LNCaP clone FGC (cell line): ENCODE data around the gene TMEM198.

Source experiments
- DNase-seq: peaks from one replicate; pipeline ENCODE4 v3.0.0-alpha.2; 2011; ENCODE audit warnings: low read depth
- H3K4me3 ChIP-seq: 2 replicates; pipeline ENCODE4 v1.5.1; 2011; ENCODE audit warnings: mild to moderate bottlenecking, low read depth, low read length, control low read depth
- TF ChIP-seq, protein P1 (sequence below): IDR thresholded peaks from 2 replicates; pipeline ENCODE4 v1.5.1; 2012; ENCODE audit warnings: mild to moderate bottlenecking; ENCODE audit not compliant: control insufficient read depth, insufficient read depth; ENCODE audit errors: extremely low read depth

The TMEM198 gene, protein sequence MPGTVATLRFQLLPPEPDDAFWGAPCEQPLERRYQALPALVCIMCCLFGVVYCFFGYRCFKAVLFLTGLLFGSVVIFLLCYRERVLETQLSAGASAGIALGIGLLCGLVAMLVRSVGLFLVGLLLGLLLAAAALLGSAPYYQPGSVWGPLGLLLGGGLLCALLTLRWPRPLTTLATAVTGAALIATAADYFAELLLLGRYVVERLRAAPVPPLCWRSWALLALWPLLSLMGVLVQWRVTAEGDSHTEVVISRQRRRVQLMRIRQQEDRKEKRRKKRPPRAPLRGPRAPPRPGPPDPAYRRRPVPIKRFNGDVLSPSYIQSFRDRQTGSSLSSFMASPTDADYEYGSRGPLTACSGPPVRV

DNA sequence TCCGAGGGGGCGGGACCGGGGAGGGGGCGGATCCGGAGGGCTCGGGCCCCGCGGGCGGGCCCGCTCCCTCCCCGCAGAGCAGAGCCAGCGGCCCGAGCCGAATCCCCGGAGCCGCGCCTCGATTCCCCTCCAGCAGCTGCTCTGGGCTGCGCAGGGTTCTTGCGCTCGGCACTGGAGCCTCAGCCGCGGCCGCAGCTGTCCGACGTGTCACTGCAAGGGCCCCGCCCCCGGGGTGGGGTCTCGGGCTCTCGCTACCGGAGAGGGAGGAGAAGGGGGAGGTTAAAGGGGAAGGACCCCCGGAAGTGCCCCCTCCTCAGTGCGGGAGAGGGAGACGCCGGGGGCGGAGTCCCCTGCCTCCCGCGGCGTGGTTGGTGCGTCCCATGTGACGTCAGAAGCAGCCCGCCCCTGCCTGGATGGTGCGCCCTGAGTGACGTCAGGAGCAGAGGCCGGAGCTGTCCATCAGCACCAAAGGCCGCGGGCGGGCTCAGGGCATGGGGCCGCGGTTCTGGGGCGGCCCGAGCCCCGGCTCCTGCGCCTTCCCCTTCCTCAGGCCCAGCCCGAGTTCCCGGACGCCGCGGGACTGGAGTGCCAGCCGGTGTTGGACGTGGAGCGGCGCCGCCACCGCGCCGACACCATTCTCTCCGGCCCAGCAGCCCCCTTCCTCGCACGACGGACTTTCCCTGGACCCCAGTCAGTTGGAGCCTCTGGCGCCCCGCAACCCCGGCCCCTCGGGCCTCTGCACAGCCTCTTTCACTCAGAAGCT lies at the start of gene TMEM198, which contains the start of gene CHPF:
Gene TMEM198 (plus strand): TSS at position 433 of the 763 bp plus-strand sequence. CDS start 700 bp downstream, outside the sequence.
Gene CHPF (minus strand): TSS at position 214 of the 763 bp plus-strand sequence. CDS start 271 bp downstream, outside the sequence.
- peak within 1 kb of the TSS; percentile 63 for H3K4me3 ChIP-seq
- DNase-seq: peak; percentile 92
- TF ChIP-seq, protein P1, sequence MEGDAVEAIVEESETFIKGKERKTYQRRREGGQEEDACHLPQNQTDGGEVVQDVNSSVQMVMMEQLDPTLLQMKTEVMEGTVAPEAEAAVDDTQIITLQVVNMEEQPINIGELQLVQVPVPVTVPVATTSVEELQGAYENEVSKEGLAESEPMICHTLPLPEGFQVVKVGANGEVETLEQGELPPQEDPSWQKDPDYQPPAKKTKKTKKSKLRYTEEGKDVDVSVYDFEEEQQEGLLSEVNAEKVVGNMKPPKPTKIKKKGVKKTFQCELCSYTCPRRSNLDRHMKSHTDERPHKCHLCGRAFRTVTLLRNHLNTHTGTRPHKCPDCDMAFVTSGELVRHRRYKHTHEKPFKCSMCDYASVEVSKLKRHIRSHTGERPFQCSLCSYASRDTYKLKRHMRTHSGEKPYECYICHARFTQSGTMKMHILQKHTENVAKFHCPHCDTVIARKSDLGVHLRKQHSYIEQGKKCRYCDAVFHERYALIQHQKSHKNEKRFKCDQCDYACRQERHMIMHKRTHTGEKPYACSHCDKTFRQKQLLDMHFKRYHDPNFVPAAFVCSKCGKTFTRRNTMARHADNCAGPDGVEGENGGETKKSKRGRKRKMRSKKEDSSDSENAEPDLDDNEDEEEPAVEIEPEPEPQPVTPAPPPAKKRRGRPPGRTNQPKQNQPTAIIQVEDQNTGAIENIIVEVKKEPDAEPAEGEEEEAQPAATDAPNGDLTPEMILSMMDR: no peak

DNA sequence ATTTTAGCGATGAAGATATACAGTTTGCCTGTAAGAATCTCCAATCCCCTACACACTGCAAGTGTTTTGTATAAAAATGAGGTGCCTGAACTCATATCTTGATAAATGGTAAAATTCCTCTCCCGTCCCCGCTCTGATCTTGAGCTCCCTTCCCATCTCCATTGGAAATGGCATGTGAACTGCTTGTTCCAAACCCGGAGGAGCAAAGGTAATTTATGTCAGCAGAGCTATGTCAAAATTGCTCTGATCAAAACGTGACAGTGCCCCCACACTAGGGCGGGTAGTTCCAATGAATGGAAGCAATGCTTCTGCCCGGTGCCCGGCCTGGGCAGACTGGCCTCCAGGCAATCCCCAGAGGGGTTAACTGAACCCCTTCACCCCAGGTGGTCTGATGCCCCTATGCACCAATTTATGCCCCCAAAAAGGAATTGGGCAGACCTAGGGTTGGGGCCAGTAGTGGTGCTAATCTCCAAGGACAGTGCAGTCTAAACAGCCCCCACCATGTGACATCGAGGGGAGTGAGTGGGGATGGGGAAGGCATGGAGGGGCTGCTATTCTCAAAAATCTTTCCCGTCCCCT lies 48.8 kb upstream of the TMEM198 start:
- TF ChIP-seq, protein P1: no peak
- no peak overlapping the region for H3K4me3 ChIP-seq
- no peak for DNase-seq

DNA sequence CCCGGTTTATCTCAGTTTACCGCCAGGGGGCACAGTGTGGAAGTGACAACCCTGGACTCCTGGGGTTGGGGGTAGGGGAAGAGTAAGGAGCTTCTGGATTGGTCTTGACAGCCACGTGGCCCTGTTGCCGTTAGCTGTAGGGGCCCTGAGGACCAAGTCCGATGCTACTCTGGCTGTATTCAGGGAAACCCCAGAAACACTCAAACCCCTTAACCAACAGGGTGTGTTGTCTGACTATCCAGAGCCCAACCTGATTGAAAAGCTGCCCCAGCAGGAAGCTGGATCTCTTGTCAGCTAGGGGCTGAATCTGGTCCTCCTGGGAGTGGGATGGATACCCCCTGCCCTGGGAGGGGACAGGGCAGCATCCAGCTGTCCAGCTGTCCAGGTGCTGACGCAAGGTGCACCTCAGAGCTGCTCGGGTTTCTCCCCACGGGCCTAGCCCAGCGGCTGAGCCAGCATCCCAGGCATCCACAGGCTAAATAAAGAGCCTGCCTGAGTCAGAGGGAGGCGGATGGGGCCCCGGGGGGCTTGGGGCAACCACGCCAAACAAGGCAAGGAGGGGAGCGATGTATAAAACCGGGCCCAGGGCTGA lies 48.2 kb upstream of the TMEM198 start:
- H3K4me3 ChIP-seq: no peak overlapping the region
- TF ChIP-seq, protein P1: peak; percentile 42
- DNase-seq: no peak

DNA sequence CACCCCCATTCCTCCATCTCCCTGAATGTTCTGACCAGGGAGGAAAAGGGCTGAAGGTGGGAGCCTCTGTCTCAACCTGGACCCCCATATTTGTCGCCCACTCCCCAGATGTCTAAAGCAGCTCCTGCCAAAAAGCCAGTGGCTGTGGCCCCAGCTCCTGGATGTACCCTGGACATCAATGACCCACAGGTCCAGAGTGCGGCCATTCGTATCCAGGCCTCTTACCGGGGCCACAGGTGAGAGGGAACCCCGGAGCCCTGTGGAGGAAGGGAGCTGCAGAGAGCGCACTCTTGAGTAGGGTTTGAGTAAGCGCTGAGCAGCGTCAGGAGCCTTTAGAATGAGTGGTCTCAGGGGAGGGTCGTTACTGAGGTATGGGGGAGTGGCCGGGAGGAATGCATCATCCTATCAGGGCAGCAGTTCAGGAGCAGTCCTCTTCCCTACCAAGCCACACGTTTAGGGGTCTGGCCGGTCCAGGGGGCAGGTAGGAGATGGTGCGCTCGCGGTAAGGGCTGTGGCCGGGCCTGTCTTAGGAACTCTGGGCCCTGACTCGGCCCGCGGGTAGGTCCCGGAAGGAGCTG lies 47.5 kb upstream of the TMEM198 start:
- DNase-seq: no peak
- TF ChIP-seq, protein P1: no peak
- no peak overlapping the region for H3K4me3 ChIP-seq

DNA sequence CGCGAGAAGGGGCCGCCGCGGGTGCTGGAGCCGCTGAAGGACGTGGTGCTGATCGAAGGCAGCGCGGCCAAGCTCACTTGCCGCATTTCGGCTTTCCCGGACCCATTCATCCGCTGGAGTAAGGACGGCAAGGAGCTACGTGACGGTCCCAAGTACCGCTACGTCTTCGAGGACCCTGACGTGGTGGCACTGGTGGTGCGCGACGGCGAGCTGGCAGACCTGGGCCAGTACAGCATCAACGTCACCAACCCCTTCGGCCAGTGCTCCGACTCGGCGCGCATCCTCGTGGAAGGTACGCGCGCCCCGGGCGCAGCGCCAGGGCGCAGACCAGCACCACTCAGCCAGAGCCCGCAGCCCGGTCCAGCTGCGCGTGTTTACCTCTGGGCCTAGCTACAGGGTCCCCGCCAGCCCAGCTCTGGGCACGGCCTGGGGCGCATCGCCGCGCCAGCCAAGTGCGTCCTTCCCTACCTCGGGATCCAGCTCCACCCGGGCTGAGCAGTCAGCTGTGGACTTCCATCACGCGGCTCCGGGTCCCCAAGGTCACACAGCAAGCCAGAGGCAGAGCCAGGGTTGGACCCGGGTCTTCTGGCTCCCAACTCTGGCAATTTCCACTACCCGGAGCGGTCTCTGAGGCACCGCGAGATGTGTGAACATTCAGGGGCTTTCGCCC lies 46.9 kb upstream of the TMEM198 start:
- TF ChIP-seq, protein P1: no peak
- no peak for DNase-seq

DNA sequence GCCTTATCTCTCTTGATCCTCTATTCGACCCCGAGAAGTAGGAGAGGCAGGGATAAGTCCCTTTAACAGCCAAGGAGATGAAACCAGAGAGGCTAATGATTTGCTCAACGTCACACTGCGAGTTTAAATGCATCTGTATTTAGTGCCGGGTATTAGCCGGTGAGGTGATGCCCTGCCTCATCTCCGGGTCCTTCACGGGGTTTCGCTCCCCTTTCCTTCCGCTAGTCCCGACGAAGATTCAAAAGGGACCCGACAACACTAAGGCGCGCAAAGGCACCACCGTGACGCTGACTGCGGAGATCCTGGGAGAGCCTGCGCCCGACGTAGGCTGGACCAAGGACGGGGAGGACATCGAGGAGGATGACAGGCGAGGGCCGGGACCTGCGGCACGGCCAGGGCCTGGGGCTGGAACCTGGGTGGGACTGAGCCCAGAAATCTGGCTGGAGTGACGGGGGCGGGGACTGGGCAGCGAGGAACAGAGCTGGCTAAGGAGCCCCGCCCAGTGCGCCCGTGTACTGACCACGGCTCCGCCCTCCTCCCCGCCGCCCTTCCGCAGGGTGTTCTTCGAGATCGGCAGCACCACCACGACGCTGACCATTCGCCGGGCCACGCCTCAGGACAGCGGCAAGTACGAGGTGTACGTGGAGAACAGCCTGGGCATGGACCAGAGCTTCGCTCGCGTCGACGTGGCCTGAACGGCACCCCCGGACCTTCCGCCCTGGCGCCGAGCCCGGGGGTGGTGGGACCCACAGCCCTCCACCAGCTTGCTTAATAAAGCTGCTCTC lies 46.1 kb upstream of the TMEM198 start:
- peak; percentile 23 for DNase-seq
- TF ChIP-seq, protein P1: no peak
- H3K4me3 ChIP-seq: peak overlapping the region; percentile 94

More for the DNA sequence above, 46.9 kb upstream of the TMEM198 start:
- no peak overlapping the region for H3K4me3 ChIP-seq
